Activated T-helper 1 cell treated with anti-CD3 and anti-CD28 coated beads, Interleukin-12 subunit alpha, Interleukin-12 subunit beta, Interleukin-2, Interleukin-4 antibody, amounts not matched to agents 30 ng/mL and 10 ng/mL and 1 ng/mL, durations not matched to agents 14 hours and 24 hours and 36 hours (primary cell): ENCODE data around the gene CISH. TPM values are rescaled to one million over a fixed set of nuclear protein-coding genes. Genes with fewer than 3 reads are reported as not detected.
A peak's percentile ranks its signal among the peaks of the same experiment; 100 is the strongest.

Experiments
- DNase-seq: peaks from one replicate; pipeline ENCODE4 v3.0.0; 2021; ENCODE audit warnings: low spot score
- H3K27ac Mint-ChIP-seq: one replicate; pipeline ENCODE4 v1.8.0; 2021; ENCODE audit warnings: mild to moderate bottlenecking, mixed read lengths
- H3K27me3 Mint-ChIP-seq: one replicate; pipeline ENCODE4 v1.8.0; 2022; ENCODE audit warnings: mild to moderate bottlenecking, moderate library complexity, mixed read lengths; ENCODE audit not compliant: insufficient read depth
- H3K36me3 Mint-ChIP-seq: one replicate; pipeline ENCODE4 v1.8.0; 2021; ENCODE audit warnings: low read depth, mixed read lengths
- H3K4me1 Mint-ChIP-seq: one replicate; pipeline ENCODE4 v1.8.0; 2021; ENCODE audit warnings: low read depth, mixed read lengths
- H3K4me3 Mint-ChIP-seq: one replicate; pipeline ENCODE4 v1.8.0; 2021; ENCODE audit warnings: mild to moderate bottlenecking, moderate library complexity, mixed read lengths
- H3K9me3 Mint-ChIP-seq: one replicate; pipeline ENCODE4 v1.8.0; 2021; ENCODE audit warnings: mixed read lengths
- intact Hi-C: fragments of 100-400 bp; cut with micrococcal nuclease; formaldehyde crosslinking; loops from one replicate; pipeline ENCODE4 v1.15.1; 2024
- total RNA-seq: library from RNA; stranded (reverse); gene quantifications from 2 replicates; pipeline ENCODE4 v1.2.3, GENCODE V29; 2022

Gene CISH
- total RNA-seq, 1 donor from 2014 or later, result 334 TPM

- Mint-ChIP-seq H3K36me3 (peaks cover 37% of the 10 kb centered on the region), H3K9me3 (no peaks in the 10 kb centered on the region), H3K27ac (peak within 1 kb of the TSS; percentile 89), H3K4me1 (peaks cover 67% of the 10 kb centered on the region), H3K27me3 (no peaks in the 10 kb centered on the region), H3K4me3 (peak within 1 kb of the TSS; percentile 93)
- no peak for DNase-seq
- intact Hi-C loops, result loop anchor here (2.0 kb wide), 5 partner anchors 16 to 1054 kb away; partner anchors contain the start of genes DOCK3 and TEX264
Measured at GRCh38 chr3:50617096-50617791, 5.7 kb upstream of the CISH start, which contains the start of gene MAPKAPK3. MAPKAPK3 (plus strand) TSS chr3:50617151; CDS start chr3:50617566, 415 bp downstream.

GRCh38 chr3:50616770-50617095 is 5.2 kb upstream of the CISH start:
- H3K4me1 Mint-ChIP-seq, result peaks cover 65% of the 10 kb centered on the region
- no peaks in the 10 kb centered on the region for H3K27me3 Mint-ChIP-seq
- peak overlapping the region; percentile 85 for H3K27ac Mint-ChIP-seq
- DNase-seq, result peak; percentile 95
- no peaks in the 10 kb centered on the region for H3K9me3 Mint-ChIP-seq
- H3K4me3 Mint-ChIP-seq, result peak overlapping the region; percentile 86
- H3K36me3 Mint-ChIP-seq, result peaks cover 41% of the 10 kb centered on the region
- intact Hi-C loops, result loop anchor here (1.0 to 2.0 kb wide), 12 partner anchors 8 to 1054 kb away; partner anchors contain the start of genes DOCK3, MANF, RBM15B and TEX264

- Mint-ChIP-seq H3K4me1 (peaks cover 65% of the 10 kb centered on the region), H3K9me3 (no peaks in the 10 kb centered on the region), H3K4me3 (peak overlapping the region; percentile 86), H3K27ac (peak overlapping the region; percentile 85), H3K36me3 (peaks cover 41% of the 10 kb centered on the region), H3K27me3 (no peaks in the 10 kb centered on the region)
- intact Hi-C loops, result loop anchor here (1.0 to 2.0 kb wide), 12 partner anchors 8 to 1055 kb away; partner anchors contain the start of genes DOCK3, MANF, RBM15B and TEX264
- DNase-seq, result peak; percentile 76
Measured at GRCh38 chr3:50616003-50616769, 4.6 kb upstream of the CISH start.

GRCh38 chr3:50615190-50615589 is 3.6 kb upstream of the CISH start:
- Mint-ChIP-seq H3K4me3 (peak overlapping the region; percentile 86), H3K4me1 (peaks cover 55% of the 10 kb centered on the region), H3K27ac (no peak overlapping the region), H3K27me3 (no peaks in the 10 kb centered on the region), H3K9me3 (no peaks in the 10 kb centered on the region), H3K36me3 (peaks cover 43% of the 10 kb centered on the region)
- DNase-seq, result no peak
- intact Hi-C loops, result no loop called here

- DNase-seq, result no peak
- Mint-ChIP-seq H3K4me3 (peak overlapping the region; percentile 99), H3K27me3 (no peaks in the 10 kb centered on the region), H3K27ac (peak overlapping the region; percentile 98), H3K4me1 (peaks cover 46% of the 10 kb centered on the region), H3K36me3 (peaks cover 49% of the 10 kb centered on the region), H3K9me3 (no peaks in the 10 kb centered on the region)
- intact Hi-C loops, result loop anchor here (5.0 kb wide), 1 partner anchor 276 kb away; no protein-coding TSS in a partner anchor
Measured at GRCh38 chr3:50612970-50613846, 1.6 kb upstream of the CISH start.

GRCh38 chr3:50612234-50612882 is 784 bp upstream of the CISH start:
- H3K27ac Mint-ChIP-seq, result peak overlapping the region; percentile 98

GRCh38 chr3:50610992-50611463 is 546 bp downstream of the CISH start:
- H3K27ac Mint-ChIP-seq, result peak overlapping the region; percentile 98
- peak overlapping the region; percentile 99 for H3K4me3 Mint-ChIP-seq
- H3K9me3 Mint-ChIP-seq, result no peaks in the 10 kb centered on the region
- DNase-seq, result no peak
- intact Hi-C loops, result loop anchor here (1.0 to 5.0 kb wide), 5 partner anchors 10 to 274 kb away; partner anchors contain the start of genes CYB561D2, NPRL2 and TMEM115
- peaks cover 55% of the 10 kb centered on the region for H3K4me1 Mint-ChIP-seq
- H3K36me3 Mint-ChIP-seq, result peaks cover 70% of the 10 kb centered on the region
- no peaks in the 10 kb centered on the region for H3K27me3 Mint-ChIP-seq

More at GRCh38 chr3:50612234-50612882, 784 bp upstream of the CISH start:
- Mint-ChIP-seq H3K27me3 (no peaks in the 10 kb centered on the region), H3K4me3 (peak overlapping the region; percentile 99), H3K9me3 (no peaks in the 10 kb centered on the region), H3K4me1 (peaks cover 54% of the 10 kb centered on the region), H3K36me3 (peaks cover 58% of the 10 kb centered on the region)
- no peak for DNase-seq
- intact Hi-C loops, result loop anchor here (5.0 kb wide), 1 partner anchor 275 kb away; no protein-coding TSS in a partner anchor

GRCh38 chr3:50610181-50610971 is 1.2 kb downstream of the CISH start:
- DNase-seq, result no peak
- no peaks in the 10 kb centered on the region for H3K9me3 Mint-ChIP-seq

GRCh38 chr3:50609763-50610085 is 1.9 kb downstream of the CISH start:
- peak overlapping the region; percentile 98 for H3K27ac Mint-ChIP-seq
- no peaks in the 10 kb centered on the region for H3K27me3 Mint-ChIP-seq
- H3K36me3 Mint-ChIP-seq, result peaks cover 82% of the 10 kb centered on the region
- peaks cover 57% of the 10 kb centered on the region for H3K4me1 Mint-ChIP-seq
- H3K9me3 Mint-ChIP-seq, result no peaks in the 10 kb centered on the region
- intact Hi-C loops, result loop anchor here (2.0 to 5.0 kb wide), 3 partner anchors 251 to 272 kb away; partner anchors contain the start of genes CYB561D2, NPRL2 and TMEM115
- DNase-seq, result no peak
- peak overlapping the region; percentile 99 for H3K4me3 Mint-ChIP-seq

More at GRCh38 chr3:50610181-50610971, 1.2 kb downstream of the CISH start:
- Mint-ChIP-seq H3K27me3 (no peaks in the 10 kb centered on the region), H3K4me1 (peaks cover 55% of the 10 kb centered on the region), H3K27ac (peak overlapping the region; percentile 98), H3K4me3 (peak overlapping the region; percentile 99), H3K36me3 (peaks cover 77% of the 10 kb centered on the region)
- intact Hi-C loops, result loop anchor here (2.0 to 5.0 kb wide), 3 partner anchors 252 to 273 kb away; partner anchors contain the start of genes CYB561D2, NPRL2 and TMEM115

GRCh38 chr3:50609071-50609762 is 2.4 kb downstream of the CISH start:
- no peaks in the 10 kb centered on the region for H3K27me3 Mint-ChIP-seq
- DNase-seq, result no peak
- peaks cover 87% of the 10 kb centered on the region for H3K36me3 Mint-ChIP-seq
- peak overlapping the region; percentile 99 for H3K4me3 Mint-ChIP-seq
- H3K27ac Mint-ChIP-seq, result peak overlapping the region; percentile 98
- intact Hi-C loops, result no loop called here
- H3K4me1 Mint-ChIP-seq, result peaks cover 57% of the 10 kb centered on the region
- no peaks in the 10 kb centered on the region for H3K9me3 Mint-ChIP-seq

GRCh38 chr3:50608278-50608677 is 3.3 kb downstream of the CISH start:
- no peaks in the 10 kb centered on the region for H3K27me3 Mint-ChIP-seq
- no peaks in the 10 kb centered on the region for H3K9me3 Mint-ChIP-seq
- H3K4me1 Mint-ChIP-seq, result peaks cover 57% of the 10 kb centered on the region
- intact Hi-C loops, result no loop called here
- H3K4me3 Mint-ChIP-seq, result peak overlapping the region; percentile 99
- H3K36me3 Mint-ChIP-seq, result peaks cover 88% of the 10 kb centered on the region
- H3K27ac Mint-ChIP-seq, result peak overlapping the region; percentile 98
- no peak for DNase-seq
